UCSD-AML1 (cell line): ENCODE measurements around the gene PRSS57.
"Not testable (repeated sequence)": the region's sequence is repeated elsewhere in the genome, so short reads cannot be mapped to it uniquely, and the experiment has no call there.

Source experiments
- DNase-seq: peaks from one replicate; lab custom pipeline; 2025; ENCODE audit not compliant: unreplicated experiment; lab: John Stamatoyannopoulos, UW

PRSS57 gene

DNA sequence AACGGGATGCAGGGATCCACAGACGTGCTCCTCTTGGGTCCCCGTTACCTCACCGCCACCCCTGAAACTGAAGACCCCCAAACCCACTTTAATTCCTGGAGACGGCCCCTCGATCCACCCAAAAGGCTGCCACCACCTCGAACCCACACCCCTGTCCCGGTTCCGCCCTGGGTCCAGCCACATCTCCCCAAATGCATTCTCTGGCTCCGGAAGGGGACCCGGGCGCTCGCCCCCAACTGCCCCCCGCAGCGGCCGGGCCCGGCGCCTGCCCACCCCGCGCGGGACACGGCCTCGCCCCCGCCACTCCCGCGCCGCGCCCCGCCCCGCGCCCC lies 19.3 kb downstream of the PRSS57 start:
- no peak for DNase-seq

DNA sequence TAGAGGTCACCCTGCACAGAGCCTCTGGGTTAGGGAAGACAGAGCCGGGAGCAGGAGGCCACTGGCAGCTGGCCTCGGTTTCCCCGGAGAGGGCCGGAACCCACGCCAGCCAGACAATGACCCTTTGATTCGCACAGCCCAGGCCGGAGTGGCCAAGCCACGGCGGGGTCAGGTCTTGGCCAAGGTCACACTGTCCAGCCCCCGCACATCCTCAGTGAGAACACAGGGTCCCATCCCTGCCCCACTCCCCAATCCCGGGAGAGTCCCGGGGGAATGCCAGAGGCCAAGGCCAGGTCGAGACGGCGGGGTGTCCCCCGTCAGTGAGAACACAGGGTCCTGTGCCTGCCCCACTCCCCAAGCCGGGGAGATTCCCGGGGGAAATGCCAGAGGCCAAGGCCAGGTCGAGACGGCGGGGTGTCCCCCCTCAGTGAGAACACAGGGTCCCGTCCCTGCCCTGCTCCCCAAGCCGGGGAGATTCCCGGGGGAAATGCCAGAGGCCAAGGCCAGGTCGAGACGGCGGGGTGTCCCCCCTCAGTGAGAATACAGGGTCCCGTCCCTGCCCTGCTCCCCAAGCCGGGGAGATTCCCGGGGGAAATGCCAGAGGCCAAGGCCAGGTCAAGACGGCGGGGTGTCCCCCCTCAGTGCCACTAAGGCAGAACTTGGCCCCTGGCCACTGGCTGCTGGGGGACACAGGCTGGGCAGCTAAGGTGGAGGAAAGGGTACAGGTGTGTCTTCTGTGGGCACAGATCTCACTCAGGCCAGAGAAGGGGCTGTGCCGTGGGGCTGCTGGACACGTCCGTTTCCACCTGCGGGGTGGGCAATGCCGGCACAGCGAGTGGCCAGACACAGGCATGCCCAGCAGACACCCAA lies 20.7 kb downstream of the PRSS57 start:
- DNase-seq = no peak

DNA sequence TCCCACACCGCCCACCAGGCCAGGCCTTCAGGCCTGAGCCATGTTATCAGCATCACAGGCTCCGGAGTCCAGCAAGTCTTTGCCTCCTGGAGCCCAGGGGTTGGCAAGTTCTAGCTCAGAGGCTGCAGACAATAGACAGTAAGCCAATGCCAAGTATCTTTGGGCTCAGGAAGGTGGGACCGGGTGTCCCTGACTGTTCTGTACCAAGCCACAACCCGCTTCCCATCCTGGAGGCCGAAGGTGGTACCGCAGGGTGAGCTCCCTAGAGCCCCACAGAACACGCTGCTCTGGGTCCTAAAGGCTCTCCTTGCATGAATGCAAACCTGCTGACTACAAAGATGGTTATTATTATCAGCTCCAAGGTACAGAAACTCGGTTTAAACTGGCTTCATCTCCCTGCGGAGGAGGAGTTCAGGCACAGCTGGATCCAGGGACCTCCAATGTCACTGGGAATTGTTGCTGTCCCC lies 24.6 kb downstream of the PRSS57 start:
- DNase-seq = no peak

DNA sequence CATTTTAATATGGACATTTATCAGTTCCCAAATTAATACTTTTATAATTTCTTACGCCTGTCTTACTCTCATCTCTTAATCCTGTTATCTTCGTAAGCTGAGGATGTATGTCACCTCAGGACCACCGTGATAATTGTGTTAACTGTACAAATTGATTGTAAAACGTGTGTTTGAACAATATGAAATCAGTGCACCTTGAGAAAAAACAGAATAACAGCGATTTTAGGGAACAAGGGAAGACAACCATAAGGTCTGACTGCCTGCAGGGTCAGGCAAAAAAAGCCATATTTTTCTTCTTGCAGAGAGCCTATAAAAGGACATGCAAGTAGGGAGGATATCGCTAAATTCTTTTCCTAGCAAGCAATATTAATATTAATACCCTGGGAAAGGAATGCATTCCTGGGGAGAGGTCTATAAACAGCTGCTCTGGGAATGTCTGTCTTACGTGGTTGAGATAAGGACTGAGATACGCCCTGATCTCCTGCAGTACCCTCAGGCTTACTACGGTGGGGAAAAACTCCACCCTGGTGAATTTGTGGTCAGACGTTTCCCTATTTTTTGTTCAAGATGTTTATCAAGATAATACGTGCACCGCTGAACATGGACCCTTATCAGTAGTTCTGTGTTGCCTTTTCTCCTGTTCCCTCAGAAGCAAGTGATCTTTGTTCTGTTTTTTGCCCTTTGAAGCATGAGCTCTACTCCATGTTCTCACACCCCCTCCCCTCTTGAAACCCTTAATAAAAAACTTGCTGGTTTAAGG lies 26.4 kb downstream of the PRSS57 start:
- not testable (repeated sequence) for DNase-seq

DNA sequence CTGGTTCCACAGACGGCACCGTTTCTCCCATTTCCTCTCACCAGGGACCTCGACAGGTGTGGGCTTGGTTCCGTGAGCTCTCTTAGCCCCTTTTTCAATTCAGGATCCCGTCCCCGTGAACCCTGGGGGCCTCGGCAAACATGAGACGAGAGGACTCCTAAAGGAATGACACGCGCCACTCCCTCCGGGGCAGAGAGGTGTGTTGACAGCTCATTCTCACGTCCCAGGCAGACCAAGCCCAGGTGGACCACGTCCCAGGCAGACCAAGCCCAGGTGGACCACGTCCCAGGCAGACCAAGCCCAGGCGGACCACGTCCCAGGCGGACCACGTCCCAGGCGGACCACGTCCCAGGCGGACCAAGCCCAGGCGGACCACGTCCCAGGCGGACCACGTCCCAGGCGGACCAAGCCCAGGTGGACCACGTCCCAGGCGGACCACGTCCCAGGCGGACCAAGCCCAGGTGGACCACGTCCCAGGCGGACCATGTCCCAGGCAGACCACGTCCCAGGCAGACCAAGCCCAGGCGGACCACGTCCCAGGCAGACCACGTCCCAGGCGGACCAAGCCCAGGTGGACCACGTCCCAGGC lies 28.2 kb downstream of the PRSS57 start:
- DNase-seq = not testable (repeated sequence)

DNA sequence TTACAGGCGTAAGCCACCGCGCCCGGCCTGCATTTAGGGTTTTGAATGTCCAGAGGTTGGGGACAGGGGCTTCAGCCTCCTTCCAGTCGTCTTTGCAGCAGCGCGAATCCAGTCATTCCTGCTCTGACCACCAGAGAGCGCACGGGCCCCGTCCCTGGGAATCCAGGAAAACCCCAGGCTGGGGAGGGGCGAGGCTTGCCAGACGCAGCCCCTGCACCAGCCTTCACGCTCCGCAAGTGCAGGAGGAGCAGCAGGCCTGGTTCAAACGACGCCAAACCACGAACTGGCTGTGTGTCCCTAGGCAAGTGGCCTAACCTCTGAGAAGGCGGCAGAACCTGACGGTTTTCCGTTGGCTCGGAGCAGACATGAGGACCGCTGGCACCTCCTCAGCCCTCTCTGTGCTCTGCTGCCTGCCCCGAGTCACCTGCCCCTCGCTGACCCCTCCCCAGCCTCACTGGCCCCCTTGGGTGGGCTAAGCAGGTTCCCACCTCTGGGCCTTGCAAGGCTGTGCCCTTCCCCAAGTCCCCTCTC lies 30.3 kb downstream of the PRSS57 start:
- peak; percentile 85 for DNase-seq

DNA sequence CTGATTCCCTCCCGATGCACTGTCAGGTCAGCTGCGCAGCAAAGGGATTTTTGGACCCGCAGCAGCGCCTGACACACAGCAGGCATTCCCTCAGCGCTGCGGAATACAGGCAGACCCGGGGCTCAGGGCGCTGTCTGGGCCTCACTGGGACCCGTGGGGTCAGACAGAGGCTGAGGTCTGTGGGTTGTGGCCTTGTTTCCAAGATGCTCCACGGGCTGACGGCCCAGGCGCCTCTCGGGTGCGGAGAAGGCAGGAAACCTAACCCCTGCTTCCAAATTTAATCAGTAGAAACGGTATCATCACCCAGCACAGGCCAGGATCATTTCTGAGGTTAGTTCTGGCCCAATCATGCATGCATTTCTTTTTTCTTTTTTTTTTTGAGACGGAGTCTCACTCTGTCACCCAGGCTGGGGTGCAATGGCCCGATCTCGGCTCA lies 31.6 kb downstream of the PRSS57 start:
- no peak for DNase-seq

DNA sequence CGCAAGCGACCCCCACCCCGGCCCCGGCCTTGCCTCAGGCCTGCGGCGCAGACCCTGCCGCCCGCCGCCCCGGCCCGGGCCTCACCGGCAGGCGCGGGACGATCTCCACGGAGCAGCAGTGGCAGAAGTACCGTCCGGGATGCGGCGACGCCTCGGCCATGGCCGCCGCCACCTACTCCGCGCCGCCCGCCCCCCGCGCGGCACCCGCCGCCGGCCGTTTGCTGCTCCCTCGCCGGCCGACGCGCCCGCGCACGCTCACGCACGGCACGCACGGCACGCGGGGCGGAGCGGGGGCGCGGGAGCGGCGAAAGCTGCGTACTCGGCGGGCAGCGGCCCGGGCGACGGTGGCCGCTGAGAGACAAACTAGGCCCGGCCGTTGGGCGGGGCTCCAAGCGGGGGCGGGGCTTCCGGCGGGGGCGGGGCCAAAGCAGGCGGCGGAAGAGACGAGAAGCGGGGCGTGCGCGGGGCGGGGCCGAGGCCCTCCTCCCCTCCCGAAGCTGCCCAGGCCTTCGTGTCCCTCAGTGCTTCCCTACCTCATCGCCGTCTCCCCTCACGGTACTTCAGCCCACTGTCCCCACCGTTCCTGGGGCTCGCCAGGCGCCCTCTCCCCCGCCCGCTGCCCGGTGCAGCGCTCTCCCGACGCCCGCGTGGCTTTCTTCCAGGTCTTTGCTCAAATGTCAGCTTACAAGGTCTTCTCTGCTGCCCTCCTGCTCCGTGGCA lies 32.1 kb downstream of the PRSS57 start, which contains the start of gene RNF126:
Gene RNF126, minus strand, starts transcription at position 253 of the 720 bp plus-strand sequence. Its CDS starts 93 bp downstream, at position 160.
- peak; percentile 95 for DNase-seq

DNA sequence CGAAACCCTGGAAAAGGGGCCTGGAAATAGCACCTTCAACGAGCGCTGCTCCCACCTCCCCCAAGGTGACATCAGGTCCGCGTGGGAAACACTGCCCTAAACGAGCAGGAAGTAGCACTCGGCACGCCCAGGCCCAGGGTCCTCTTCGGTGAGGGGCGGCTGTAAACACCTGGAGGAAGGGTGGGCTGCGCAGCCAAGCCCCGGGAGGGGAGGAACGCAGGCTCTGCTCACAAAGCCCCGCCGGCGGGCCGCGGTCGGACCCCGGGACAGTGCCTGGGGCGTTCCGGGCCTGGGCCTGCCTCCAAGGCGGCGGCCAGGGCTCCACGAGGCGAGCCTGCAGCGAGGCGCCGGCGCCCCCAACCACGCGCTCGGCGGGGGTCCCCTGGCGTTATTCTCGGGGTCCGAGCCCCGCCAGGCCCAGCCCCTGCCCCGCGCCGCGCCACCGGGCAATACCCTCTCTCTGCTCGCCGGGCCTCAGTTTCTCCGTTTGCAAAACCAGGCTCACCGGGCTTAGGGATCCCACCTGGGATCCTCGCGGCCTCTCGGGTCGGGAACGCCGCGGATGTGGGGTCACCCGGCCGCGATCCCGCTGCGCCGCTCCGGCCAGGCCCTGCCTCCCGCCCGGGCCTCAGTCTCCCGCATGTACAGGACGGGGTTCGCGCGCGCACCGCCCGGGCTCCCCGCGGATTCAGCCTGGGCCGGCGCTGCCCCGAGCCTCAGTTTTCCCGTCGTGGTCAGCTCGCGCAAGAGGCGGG lies 32.9 kb downstream of the PRSS57 start:
- peak; percentile 51 for DNase-seq

DNA sequence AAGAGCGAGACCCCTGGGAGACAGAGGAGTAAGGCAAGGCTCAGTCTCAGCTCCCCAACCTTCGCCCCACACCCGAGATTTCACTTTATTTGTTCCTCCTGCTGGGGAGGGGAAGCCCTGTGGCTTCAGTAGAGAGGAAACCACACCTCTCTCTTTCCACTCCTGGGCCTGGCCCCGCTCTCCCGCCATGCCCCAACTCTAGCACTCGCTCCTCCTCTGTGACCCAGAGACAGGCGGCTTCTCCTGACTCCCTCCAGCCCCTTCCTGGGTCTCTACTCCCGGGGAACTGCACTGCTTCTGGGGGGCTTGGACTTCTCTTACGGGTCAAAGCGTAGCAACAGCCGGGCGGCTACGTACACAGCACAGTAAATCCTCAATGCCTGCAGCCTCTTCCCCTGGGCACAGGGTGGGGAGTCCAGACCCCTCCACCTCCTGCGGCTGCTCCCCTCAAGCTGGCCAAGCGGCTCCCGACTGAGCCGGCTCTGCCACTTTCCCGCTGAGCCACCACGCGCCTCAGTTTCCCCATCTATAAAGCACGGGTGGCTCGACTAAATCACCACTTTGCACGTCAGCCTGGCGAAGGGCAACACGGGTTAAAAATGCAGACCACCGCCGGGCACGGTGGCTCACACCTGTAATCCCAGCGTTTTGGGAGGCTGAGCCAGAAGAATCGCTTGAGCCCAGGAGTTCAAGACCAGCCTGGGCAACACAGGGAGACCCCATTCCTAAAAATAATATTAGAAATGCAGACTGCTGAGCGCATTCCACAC lies 33.6 kb downstream of the PRSS57 start:
- DNase-seq = peak; percentile 50

DNA sequence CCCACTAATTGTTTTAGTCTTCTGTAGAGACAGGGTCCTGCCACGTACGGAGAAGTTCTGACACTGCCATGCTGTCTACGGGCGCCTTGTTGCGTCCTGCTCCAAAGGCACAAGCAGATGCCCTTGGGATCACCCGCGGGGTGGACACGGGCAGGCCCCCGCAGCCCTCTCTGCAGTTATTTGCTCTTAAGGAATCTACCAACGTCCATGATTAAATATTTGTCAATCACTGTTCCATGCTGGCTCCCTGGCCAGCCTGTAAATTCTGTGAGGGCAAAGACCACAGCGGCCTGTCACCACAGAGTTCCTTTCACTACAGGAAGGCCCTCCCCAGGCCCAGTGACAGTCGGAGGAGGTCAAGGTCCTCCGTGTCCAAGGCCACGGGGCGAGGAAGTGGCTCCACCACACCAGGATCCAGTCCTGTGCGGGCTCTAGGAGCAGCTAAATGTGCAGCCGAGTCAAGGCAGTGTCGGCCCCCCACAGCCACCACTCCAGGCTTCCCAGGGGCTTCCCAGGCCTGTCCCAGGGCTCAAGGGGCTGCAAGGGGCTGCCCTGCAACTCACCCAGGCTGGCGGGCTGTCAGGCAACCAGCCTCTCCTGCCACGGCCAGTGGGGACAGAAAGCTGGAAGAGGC lies 34.3 kb downstream of the PRSS57 start:
- DNase-seq = no peak

DNA sequence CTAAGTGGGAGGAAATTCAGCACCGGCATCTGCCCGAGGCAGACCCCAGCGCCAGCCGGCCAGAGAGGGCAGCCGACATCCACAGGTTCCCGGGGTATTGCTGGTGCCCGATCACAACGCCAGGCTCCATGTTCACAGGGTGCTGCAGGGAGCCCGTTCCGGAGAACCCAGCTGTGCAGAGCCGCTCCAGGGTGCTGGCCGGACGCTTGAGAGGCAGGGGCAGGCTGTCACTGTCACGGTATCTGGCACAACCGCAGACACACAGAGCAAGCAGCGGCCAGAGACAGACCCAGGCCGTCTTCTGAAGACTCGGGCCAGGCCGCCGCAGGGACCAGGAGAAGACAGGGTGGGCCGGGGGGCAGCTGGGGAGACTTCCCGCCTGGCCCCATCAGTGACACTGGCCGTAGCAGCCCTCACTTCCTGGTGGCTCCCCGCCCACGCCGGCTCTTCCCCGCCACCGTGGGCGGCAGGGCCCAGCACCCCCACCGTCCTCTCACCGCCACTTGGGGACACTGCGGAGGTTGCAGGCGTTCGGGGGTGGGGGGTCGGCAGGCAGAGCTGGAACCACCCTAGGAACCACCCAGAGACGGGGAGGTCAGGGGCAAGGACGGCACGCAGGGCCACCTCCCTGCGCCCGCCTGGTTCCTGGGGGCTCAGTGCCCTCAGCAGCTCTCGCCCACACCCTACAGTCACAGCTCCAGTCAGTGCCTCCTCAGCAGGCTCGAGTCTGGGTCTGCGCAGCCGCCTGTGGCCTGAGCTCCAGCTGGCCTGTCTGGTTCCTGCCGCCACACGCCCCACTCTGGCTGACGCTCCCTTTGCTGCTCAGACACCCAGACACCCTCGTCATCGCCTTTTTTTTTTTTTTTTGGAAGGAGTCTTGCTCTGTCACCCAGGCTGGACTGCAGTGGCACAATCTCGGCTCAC lies 36.1 kb downstream of the PRSS57 start:
- DNase-seq = no peak

DNA sequence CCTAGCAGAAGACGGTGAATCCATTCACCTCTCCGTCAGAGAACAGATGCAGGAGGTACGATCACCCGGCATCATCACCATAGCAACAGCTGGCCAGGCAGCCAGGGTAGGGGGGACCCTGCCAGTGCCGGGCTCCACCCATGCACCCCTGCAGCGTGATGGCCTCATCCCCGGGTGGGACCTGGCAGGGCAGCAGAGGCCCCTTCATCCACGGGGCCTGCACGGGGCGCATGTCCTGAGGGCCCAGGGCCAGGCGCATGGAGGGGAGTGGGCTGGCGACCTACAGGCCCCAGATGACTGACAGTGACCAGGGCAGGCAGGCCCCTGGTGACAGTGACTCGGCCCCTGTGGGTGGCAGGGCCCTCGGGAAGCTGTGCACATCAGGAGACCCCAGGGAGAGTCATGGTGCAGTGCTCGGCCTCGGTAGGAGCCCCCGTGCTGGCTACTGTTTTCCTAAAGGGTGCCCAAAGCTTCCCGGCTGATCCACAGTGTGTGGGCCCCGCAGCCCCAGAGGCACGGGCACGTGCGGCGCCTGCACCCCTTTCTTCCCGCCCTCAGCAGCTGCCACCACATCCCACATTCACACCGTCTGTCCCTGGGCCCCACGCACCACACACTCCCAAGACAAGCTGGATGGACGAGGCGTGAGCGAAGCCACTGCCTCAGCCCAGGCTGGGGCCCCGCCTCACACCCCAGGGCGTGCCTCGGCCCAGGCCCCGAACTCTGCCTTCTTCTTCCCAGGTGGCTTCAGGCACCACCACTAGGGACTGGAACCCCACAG lies 37.0 kb downstream of the PRSS57 start:
- DNase-seq = no peak

DNA sequence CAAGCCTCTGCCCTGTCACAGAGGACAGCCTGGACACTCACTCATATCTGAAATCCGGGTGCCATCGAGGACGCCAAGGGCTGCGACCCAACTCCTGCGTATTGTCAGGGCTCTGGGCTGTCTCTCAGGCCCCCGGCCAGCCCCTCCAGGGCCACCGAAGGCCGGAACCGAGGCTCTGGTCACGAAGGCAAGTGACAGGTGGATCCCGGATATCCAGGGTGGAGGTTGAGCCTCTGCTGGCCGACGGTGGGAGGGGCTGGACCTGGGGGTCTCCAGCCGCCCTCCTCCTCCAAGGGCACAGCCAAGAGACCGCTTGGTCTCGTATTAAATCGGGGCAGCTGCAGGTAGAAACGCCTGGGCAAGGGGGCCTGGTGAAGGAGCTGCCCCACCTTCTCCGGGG lies 37.6 kb downstream of the PRSS57 start:
- DNase-seq = no peak

DNA sequence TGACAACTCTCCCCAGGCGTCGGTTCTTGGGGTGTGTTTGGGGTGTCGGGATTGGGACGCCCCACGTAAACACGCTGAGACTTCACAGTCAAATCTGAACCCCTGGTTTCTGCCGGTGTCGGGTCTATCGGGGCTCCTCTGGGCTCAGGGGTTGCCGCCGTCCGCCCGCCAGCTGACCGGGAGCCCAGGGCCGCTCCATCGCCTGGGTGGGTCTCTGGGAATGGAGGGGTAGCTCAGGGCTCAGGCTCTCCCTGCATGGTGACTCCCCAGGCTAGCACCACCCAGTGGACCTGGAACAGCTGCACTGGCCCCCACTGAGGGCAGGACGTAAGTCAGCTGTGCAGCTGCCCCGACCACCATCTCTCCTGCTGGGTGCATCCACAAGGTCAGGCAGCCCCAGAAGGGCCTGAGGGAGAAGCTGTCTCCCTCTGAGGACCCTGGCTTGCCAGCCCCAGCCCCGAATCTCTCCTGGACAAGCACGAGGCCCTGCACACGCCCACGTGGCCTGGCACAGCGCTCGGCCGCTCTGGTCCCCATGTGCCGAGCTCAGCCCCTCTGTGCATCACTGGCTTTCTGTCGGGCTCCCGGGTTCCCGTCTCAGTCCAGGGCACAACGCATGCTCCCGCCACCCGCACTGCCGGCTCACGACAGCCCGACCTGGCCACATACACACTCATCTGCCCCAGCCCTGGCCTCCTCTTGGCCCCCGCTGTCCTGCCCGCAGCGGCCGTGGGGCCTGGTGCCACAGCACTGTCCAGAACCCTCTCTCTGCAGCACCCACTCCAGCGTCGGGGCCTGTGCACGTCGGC lies 38.3 kb downstream of the PRSS57 start:
- no peak for DNase-seq

DNA sequence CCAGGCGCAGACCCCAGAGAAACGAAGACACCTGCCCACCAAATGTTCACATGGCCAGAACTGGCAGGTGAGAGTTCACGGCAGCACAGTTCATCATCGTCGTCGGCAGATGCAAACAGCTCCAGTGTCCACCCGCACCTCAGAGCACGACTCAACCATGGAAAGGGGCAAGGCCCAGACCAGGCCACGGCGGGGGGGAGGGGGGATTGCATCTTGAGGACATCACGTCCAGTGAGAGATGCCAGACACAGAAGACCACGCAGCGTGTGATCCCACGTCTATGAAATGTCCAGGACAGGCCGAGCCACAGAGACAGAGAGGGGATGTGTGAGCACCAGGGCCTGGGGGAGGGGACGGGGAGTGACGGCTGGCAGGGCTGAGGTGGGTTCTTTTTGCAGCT lies 39.6 kb downstream of the PRSS57 start:
- no peak for DNase-seq
